Peyer's patch (tissue), 4 donors: ENCODE measurements around the gene TMEM132A. TPM values are rescaled to one million over a fixed set of nuclear protein-coding genes. Genes with fewer than 3 reads are reported as not detected.
A peak's percentile ranks its signal among the peaks of the same experiment; 100 is the strongest.

Source experiments
- DNase-seq, 3 donors: peaks; one replicate each; pipeline ENCODE4 v3.0.0-alpha.2; 2017 to 2019
- H3K27ac ChIP-seq, 4 donors: fragments of 200-600 bp; sonication (generic); one replicate each; pipeline ENCODE4 v1.5.1; 2016 to 2019
- H3K27me3 ChIP-seq, 2 donors: fragments of 200-600 bp; sonication (generic); one replicate each; pipeline ENCODE4 v1.5.1; 2019
- H3K36me3 ChIP-seq, 3 donors: fragments of 200-600 bp; sonication (generic); one replicate each; pipeline ENCODE4 v1.5.1; 2016 to 2019
- H3K4me1 ChIP-seq, 4 donors: fragments of 200-600 bp; sonication (generic); one replicate each; pipeline ENCODE4 v1.5.1; 2016 to 2019
- H3K4me3 ChIP-seq, 4 donors: fragments of 200-600 bp; sonication (generic); 1 replicate in 3 of 4; 2 replicates in 1 of 4; pipeline ENCODE4 v1.5.1; 2016 to 2019; ENCODE audit warnings: mild to moderate bottlenecking in 1 of 4
- H3K9me3 ChIP-seq, 4 donors: fragments of 200-600 bp; sonication (generic); one replicate each; pipeline ENCODE4 v1.5.1; 2016 to 2019; ENCODE audit warnings: mild to moderate bottlenecking in 1 of 4
- POLR2A ChIP-seq, 2 donors: fragments of 450-650 bp; IDR thresholded peaks; one replicate each; pipeline ENCODE4 v1.5.1; 2017; ENCODE audit warnings: antibody characterized with exemption in 2 of 2, mild to moderate bottlenecking in 2 of 2, moderate library complexity in 2 of 2
- total RNA-seq, 4 donors: library from RNA; depleted of rRNA; stranded (reverse); fragments of >200 nt; gene quantifications; one replicate each; pipeline ENCODE4 v1.1.0, GENCODE V29; 2016
- TF ChIP-seq, protein P1 (sequence below), 6 experiments: fragments of 450-650 bp in 4 of 6; fragments of 200-600 bp in 2 of 6; sonication (generic) in 1 of 6; IDR thresholded peaks; one replicate each; pipeline ENCODE4 v1.5.1; 2017 to 2019; ENCODE audit warnings: antibody characterized with exemption in 6 of 6, mild to moderate bottlenecking in 3 of 6, moderate library complexity in 1 of 6

The TMEM132A gene
- total RNA-seq: 10 to 100 TPM in 1 of 4 donors, 1 to 10 TPM in 3; 1.6 to 28.9 (median 4.0) TPM

GRCh38 chr11:60924110-60924905 is at the start of gene TMEM132A:
TSS of gene TMEM132A (plus strand) at chr11:60924460. CDS start at chr11:60924634, 174 bp downstream.
- peak; percentile 46 to 78 (median 77) for DNase-seq
- peak within 1 kb of the TSS; percentile 50 to 80 (median 74) for H3K4me3 ChIP-seq
- peaks cover 2 to 23% (median 9%) of the 10 kb centered on the region in 4 donors for H3K4me1 ChIP-seq
- peaks cover 0 to 36% (median 0%) of the 10 kb centered on the region in 3 donors for H3K36me3 ChIP-seq
- H3K27ac ChIP-seq: peak within 1 kb of the TSS in 1 of 4 donors; percentile 70
- H3K27me3 ChIP-seq: peaks cover 0 to 10% of the 10 kb centered on the region in 2 donors
- no peaks in the 10 kb centered on the region for H3K9me3 ChIP-seq
- TF ChIP-seq, protein P1, sequence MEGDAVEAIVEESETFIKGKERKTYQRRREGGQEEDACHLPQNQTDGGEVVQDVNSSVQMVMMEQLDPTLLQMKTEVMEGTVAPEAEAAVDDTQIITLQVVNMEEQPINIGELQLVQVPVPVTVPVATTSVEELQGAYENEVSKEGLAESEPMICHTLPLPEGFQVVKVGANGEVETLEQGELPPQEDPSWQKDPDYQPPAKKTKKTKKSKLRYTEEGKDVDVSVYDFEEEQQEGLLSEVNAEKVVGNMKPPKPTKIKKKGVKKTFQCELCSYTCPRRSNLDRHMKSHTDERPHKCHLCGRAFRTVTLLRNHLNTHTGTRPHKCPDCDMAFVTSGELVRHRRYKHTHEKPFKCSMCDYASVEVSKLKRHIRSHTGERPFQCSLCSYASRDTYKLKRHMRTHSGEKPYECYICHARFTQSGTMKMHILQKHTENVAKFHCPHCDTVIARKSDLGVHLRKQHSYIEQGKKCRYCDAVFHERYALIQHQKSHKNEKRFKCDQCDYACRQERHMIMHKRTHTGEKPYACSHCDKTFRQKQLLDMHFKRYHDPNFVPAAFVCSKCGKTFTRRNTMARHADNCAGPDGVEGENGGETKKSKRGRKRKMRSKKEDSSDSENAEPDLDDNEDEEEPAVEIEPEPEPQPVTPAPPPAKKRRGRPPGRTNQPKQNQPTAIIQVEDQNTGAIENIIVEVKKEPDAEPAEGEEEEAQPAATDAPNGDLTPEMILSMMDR (IDR thresholded peaks at IDR 0.05): no peak
- TF ChIP-seq POLR2A (IDR thresholded peaks at IDR 0.05): no peak

DNA sequence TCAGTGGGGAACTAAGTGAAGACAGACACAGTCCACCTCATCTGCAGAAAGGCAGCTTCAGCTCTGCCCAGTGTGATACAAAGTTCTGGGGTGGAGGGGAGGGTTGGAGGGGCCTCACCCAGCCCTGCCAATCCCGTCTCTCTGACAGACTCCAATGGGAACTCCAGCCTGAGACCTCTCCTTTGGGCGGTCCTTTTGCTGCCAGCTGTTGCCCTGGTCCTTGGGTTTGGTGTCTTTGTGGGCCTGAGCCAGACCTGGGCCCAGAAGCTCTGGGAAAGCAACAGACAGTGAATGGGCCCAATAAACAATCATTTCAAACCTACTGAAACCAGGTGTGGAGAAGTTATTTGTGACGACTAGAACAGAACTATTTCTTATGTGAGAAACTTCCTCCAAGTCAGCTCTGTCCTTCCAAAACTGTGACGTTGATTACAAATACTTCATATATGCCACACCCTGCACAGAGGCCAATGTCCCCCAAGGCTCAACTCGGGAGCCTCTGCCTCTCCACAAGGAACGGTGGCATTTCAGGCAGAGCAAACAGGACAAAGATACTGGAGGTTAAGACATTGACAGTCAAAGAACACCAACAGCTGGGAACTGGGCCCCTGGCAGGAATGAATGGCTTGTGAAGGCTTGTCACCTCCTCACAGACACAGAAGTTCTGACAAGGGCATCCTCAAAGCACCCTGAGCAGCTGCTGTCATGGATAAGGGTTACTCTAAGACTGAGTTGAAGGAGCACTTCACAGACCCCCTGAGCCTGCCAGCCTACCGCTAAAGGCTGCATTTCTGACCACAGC is 48.7 kb upstream of the TMEM132A start:
- H3K27ac ChIP-seq: no peak overlapping the region
- peaks cover 0 to 15% (median 0%) of the 10 kb centered on the region in 4 donors for H3K4me1 ChIP-seq
- no peaks in the 10 kb centered on the region for H3K36me3 ChIP-seq
- peak in 2 of 3 donors; percentile 26 to 46 for DNase-seq
- H3K27me3 ChIP-seq: no peaks in the 10 kb centered on the region
- H3K4me3 ChIP-seq: no peak overlapping the region
- H3K9me3 ChIP-seq: no peaks in the 10 kb centered on the region
- TF ChIP-seq, protein P1 (IDR thresholded peaks at IDR 0.05): no peak
- no peak for TF ChIP-seq POLR2A (IDR thresholded peaks at IDR 0.05)

GRCh38 chr11:60876168-60876485 is 48.1 kb upstream of the TMEM132A start:
- no peak overlapping the region for H3K27ac ChIP-seq
- H3K36me3 ChIP-seq: no peaks in the 10 kb centered on the region
- H3K27me3 ChIP-seq: no peaks in the 10 kb centered on the region
- H3K4me3 ChIP-seq: no peak overlapping the region
- DNase-seq: peak in 2 of 3 donors; percentile 34 to 40
- H3K9me3 ChIP-seq: no peaks in the 10 kb centered on the region
- H3K4me1 ChIP-seq: peaks cover 0 to 10% (median 0%) of the 10 kb centered on the region in 4 donors
- TF ChIP-seq, protein P1 (IDR thresholded peaks at IDR 0.05): no peak
- TF ChIP-seq POLR2A (IDR thresholded peaks at IDR 0.05): no peak

- H3K36me3 ChIP-seq: no peaks in the 10 kb centered on the region
- DNase-seq: peak in 1 of 3 donors; percentile 23
- peak overlapping the region in 3 of 4 donors; percentile 21 to 71 (median 68) for H3K27ac ChIP-seq
- H3K4me1 ChIP-seq: peaks cover 0 to 1% (median 0%) of the 10 kb centered on the region in 4 donors
- H3K9me3 ChIP-seq: no peaks in the 10 kb centered on the region
- TF ChIP-seq POLR2A (IDR thresholded peaks at IDR 0.05): no peak
- TF ChIP-seq, protein P1 (IDR thresholded peaks at IDR 0.05): no peak
- H3K27me3 ChIP-seq: no peaks in the 10 kb centered on the region
- H3K4me3 ChIP-seq: no peak overlapping the region
These were observed 45.8 kb upstream of the TMEM132A start for GRCh38 chr11:60878245-60879101.

DNA sequence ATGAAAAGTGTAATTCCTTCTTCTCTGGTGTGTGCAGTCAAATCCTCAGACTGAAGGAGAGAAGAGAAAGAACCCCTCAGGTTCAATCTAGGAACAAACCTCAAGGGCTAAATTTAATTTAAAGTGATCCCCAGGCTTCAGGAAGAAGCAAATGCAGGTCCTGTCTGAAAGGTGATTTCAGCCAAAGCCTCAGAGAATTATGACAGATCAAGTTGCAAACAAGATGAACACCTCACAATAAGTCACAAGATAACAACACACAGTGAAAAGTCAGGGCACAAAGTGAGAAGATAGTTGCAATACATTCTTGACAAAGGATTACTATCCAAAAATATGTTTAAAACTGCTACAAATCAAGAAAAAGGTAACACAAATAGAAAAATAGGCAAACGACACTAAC is 45.2 kb upstream of the TMEM132A start:
- Histone ChIP-seq H3K27ac (peak overlapping the region in 3 of 4 donors; percentile 21 to 68 (median 25)), H3K9me3 (no peaks in the 10 kb centered on the region), H3K4me3 (no peak overlapping the region), H3K36me3 (no peaks in the 10 kb centered on the region), H3K27me3 (no peaks in the 10 kb centered on the region), H3K4me1 (no peaks in the 10 kb centered on the region)
- no peak for TF ChIP-seq POLR2A (IDR thresholded peaks at IDR 0.05)
- TF ChIP-seq, protein P1 (IDR thresholded peaks at IDR 0.05): no peak
- no peak for DNase-seq
